Cardiac fibroblast (primary cell): ENCODE measurements around the gene PRKN.

Source experiments
- DNase-seq, 2 donors: peaks; one replicate each; pipeline versions ENCODE4 v3.0.0 to v3.0.0-alpha.2; 2010; ENCODE audit warnings: low read depth in 2 of 2
- H3K4me3 ChIP-seq, 2 donors: replicated peaks in 1 of 2; 1 replicate in 1 of 2; 2 replicates in 1 of 2; pipeline ENCODE4 v1.5.1; 2011; ENCODE audit warnings: low read depth in 2 of 2, low read length in 2 of 2, mild to moderate bottlenecking in 2 of 2, moderate library complexity in 1 of 2
- TF ChIP-seq, protein P1 (sequence below): IDR thresholded peaks from one replicate; pipeline ENCODE4 v1.5.1; 2011; ENCODE audit warnings: low read depth, mild to moderate bottlenecking, low read length, inconsistent platforms

PRKN gene

DNA sequence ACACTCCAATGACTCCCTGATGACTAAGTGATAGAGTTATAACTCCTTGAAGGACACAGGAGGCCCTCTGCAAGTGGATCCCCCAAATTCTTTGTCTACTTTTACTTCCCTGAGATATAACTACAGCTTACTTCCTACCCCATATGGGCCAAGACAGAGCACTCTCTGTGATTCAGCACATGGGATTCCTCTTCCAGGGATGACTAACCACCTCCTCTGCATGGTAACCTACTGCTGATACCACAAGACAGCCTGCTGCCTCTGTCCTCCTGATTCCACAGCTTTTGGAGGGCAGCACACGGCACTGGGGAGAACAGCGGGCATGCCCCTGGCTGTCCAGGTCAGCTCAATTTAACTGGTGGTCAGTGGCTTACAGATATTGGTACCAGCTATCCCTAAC lies 778.0 kb downstream of the PRKN start:
- H3K4me3 ChIP-seq: no peak overlapping the region
- TF ChIP-seq, protein P1, sequence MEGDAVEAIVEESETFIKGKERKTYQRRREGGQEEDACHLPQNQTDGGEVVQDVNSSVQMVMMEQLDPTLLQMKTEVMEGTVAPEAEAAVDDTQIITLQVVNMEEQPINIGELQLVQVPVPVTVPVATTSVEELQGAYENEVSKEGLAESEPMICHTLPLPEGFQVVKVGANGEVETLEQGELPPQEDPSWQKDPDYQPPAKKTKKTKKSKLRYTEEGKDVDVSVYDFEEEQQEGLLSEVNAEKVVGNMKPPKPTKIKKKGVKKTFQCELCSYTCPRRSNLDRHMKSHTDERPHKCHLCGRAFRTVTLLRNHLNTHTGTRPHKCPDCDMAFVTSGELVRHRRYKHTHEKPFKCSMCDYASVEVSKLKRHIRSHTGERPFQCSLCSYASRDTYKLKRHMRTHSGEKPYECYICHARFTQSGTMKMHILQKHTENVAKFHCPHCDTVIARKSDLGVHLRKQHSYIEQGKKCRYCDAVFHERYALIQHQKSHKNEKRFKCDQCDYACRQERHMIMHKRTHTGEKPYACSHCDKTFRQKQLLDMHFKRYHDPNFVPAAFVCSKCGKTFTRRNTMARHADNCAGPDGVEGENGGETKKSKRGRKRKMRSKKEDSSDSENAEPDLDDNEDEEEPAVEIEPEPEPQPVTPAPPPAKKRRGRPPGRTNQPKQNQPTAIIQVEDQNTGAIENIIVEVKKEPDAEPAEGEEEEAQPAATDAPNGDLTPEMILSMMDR: no peak
- no peak for DNase-seq

DNA sequence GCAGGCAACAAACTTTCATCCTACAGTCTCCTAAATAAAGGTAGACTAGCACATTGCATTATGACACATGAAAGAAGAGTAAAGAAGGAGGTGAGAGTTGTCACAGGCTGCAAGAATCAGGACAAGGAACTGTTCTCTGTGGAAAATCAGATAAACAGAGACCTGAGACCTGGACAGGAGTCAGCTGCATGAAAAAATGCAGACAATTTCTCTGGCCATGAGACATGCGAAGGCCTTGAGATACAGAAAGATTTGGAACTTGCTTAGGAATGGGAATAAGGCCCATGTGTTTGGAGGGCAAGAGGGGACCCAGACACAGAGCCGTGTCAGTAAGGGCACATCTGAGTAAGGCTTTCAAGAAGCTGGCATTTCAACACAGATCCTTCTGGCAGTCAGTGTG lies 779.1 kb downstream of the PRKN start:
- H3K4me3 ChIP-seq: no peak overlapping the region
- DNase-seq: no peak
- TF ChIP-seq, protein P1: no peak

DNA sequence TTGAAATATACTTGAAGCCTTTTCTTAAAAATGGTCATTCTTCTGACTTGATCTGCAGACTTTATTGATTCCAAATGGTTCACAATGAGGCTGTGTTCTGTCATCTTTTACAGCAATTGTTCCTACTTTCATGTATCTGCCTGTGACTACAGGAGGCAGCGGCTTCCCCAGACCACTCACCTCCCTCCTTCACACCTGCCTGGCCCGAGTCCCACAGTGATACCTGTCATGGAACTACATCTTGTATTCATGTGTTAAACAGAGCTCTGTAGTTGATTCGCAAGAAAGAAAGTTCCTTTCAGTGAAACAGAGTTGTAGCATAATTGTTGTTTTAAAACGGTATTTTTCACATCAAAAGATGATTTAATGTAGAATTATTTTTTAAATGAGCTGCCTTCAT lies 780.2 kb downstream of the PRKN start:
- TF ChIP-seq, protein P1: no peak
- no peak overlapping the region for H3K4me3 ChIP-seq
- no peak for DNase-seq

DNA sequence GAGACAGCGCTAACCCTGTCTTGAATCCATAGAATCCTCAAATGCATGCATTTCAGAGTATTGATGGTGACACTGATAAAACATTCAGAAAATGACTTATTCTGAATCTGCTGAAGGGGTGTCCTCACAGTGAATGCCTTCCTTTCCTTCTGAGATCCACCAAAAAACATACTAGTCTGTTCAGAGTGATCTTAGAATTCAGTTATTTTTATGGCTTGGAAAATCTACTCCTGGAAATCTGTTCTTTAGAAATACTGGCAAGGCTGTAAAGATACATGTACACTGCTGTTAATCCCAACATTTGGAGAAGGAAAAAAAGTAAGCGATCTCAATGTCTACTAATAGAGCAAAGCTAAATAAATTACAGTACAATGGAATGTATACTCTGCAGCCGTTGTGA lies 781.1 kb downstream of the PRKN start:
- H3K4me3 ChIP-seq: no peak overlapping the region
- DNase-seq: no peak
- TF ChIP-seq, protein P1: no peak

DNA sequence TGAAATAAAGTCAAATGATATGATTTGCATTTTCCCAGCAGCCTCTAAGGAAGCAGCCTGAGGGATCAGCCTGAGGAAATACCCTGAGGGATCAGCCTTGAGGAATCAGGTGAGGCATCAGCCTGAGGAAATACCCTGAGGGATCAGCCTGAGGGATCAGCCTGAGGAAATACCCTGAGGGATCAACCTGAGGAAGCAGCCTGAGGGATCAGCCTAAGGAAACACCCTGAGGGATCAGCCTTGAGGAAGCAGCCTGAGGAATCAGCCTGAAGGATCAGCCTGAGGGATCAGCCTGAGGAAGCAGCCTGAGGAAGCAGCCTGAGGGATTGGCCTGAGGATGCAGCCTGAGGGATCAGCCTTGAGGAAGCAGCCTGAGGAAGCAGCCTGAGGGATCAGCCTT lies 784.0 kb downstream of the PRKN start:
- DNase-seq: no peak
- H3K4me3 ChIP-seq: no peak overlapping the region
- TF ChIP-seq, protein P1: no peak

- TF ChIP-seq, protein P1: no peak
- no peak for DNase-seq
- no peak overlapping the region for H3K4me3 ChIP-seq
Observed at GRCh38 chr6:161941565-161941964, 786.0 kb downstream of the PRKN start.

DNA sequence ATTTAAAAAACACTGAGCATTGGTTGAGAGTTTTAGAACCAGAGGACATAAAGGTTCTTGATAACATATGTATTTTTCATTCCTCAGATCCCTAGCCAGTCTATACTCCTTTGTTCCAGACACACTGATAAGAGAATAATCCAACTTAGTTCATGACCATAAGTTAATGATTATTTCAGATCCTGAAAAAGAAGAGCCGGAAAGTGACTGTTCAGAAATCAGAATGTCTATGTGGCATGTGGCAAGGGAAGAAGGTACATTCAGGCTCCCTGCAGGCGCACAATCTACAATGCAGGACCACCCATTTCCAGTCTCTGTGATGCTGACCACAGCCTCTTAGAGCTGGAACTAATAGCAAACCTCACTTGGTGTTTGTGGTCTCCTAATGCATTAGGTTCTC lies 787.0 kb downstream of the PRKN start:
- TF ChIP-seq, protein P1: no peak
- H3K4me3 ChIP-seq: no peak overlapping the region
- DNase-seq: no peak
